HG03045 (cell line): ENCODE data around the gene ARNT2.

ENCODE experiments used
- ATAC-seq: cut with Tn5 transposase; IDR thresholded peaks from one replicate; pipeline ENCODE4 v1.9.1; 2021; ENCODE audit warnings: mild to moderate bottlenecking, moderate library complexity; ENCODE audit not compliant: unreplicated experiment

The ARNT2 gene

GRCh38 chr15:80441041-80441440 lies 36.9 kb downstream of the ARNT2 start:
- ATAC-seq: no peak

- ATAC-seq: no peak
Observed at GRCh38 chr15:80441714-80442113, 37.5 kb downstream of the ARNT2 start.

- ATAC-seq: no peak
Observed at GRCh38 chr15:80442728-80443403, 38.7 kb downstream of the ARNT2 start.

- ATAC-seq: no peak
Observed at GRCh38 chr15:80444680-80445251, 40.6 kb downstream of the ARNT2 start.

GRCh38 chr15:80445300-80446041 lies 41.3 kb downstream of the ARNT2 start:
- no peak for ATAC-seq

- no peak for ATAC-seq
Observed at GRCh38 chr15:80447077-80447476, 42.9 kb downstream of the ARNT2 start.

GRCh38 chr15:80449825-80450224 lies 45.6 kb downstream of the ARNT2 start:
- no peak for ATAC-seq

GRCh38 chr15:80450811-80451321 lies 46.7 kb downstream of the ARNT2 start:
- ATAC-seq: no peak

GRCh38 chr15:80452166-80452565 lies 48.0 kb downstream of the ARNT2 start:
- no peak for ATAC-seq

GRCh38 chr15:80455051-80455648 lies 51.0 kb downstream of the ARNT2 start:
- ATAC-seq: no peak

GRCh38 chr15:80455668-80456442 lies 51.7 kb downstream of the ARNT2 start:
- no peak for ATAC-seq

GRCh38 chr15:80456517-80457492 lies 52.6 kb downstream of the ARNT2 start:
- ATAC-seq: no peak

GRCh38 chr15:80457896-80458295 lies 53.7 kb downstream of the ARNT2 start:
- ATAC-seq: no peak

- ATAC-seq: no peak
Observed at GRCh38 chr15:80458580-80458979, 54.4 kb downstream of the ARNT2 start.

- no peak for ATAC-seq
Observed at GRCh38 chr15:80459380-80459779, 55.2 kb downstream of the ARNT2 start.

GRCh38 chr15:80459818-80460217 lies 55.6 kb downstream of the ARNT2 start:
- no peak for ATAC-seq

- ATAC-seq: no peak
Observed at GRCh38 chr15:80461356-80462095, 57.3 kb downstream of the ARNT2 start.

GRCh38 chr15:80462111-80462510 lies 57.9 kb downstream of the ARNT2 start:
- no peak for ATAC-seq
